Right lobe of liver (tissue), 6 donors: ENCODE data around the gene TAF13. TPM values are rescaled to one million over a fixed set of nuclear protein-coding genes. Genes with fewer than 3 reads are reported as not detected.
A peak's percentile ranks its signal among the peaks of the same experiment; 100 is the strongest.
"Not testable (repeated sequence)": the region's sequence is repeated elsewhere in the genome, so short reads cannot be mapped to it uniquely, and the experiment has no call there.

Experiments
- ATAC-seq, 4 donors: fragments of 200-7000 bp; cut with Tn5 transposase; one replicate each; pipeline ENCODE4 v1.9.1; 2020; ENCODE audit warnings: mild to moderate bottlenecking in 4 of 4, moderate library complexity in 4 of 4
- DNase-seq, 3 donors: peaks; one replicate each; pipeline ENCODE4 v3.0.0-alpha.2; 2020
- H3K27ac ChIP-seq, 3 donors: fragments of 200-600 bp; one replicate each; pipeline ENCODE4 v1.8.0; 2022
- H3K27me3 ChIP-seq, 2 donors: fragments of 200-600 bp; one replicate each; pipeline ENCODE4 v1.8.0; 2022
- H3K36me3 ChIP-seq, 4 donors: fragments of 200-600 bp; sonication (generic) in 1 of 4; one replicate each; pipeline versions ENCODE4 v1.5.1 to v1.8.0; 2017 to 2022; ENCODE audit warnings: control low read depth in 1 of 4
- H3K4me1 ChIP-seq, 4 donors: fragments of 200-600 bp; sonication (generic) in 1 of 4; one replicate each; pipeline versions ENCODE4 v1.5.1 to v1.8.0; 2017 to 2022; ENCODE audit warnings: control low read depth in 1 of 4
- H3K4me3 ChIP-seq, 3 donors: fragments of 200-600 bp; one replicate each; pipeline ENCODE4 v1.8.0; 2022
- H3K9me3 ChIP-seq, 4 donors: fragments of 200-600 bp; sonication (generic) in 1 of 4; one replicate each; pipeline versions ENCODE4 v1.5.1 to v1.8.0; 2017 to 2022; ENCODE audit warnings: control low read depth in 1 of 4
- POLR2A ChIP-seq: fragments of 450-650 bp; IDR thresholded peaks from one replicate; pipeline ENCODE4 v1.6.1; 2017; ENCODE audit warnings: antibody characterized with exemption, mild to moderate bottlenecking
- WGBS: methylation state at CpG from one replicate; pipeline ENCODE4 v1.1.6; 2018; ENCODE audit warnings: low coverage, low lambda C conversion rate; ENCODE audit not compliant: insufficient coverage; ENCODE audit errors: missing lambda C conversion rate; 5-methylcytosine and 5-hydroxymethylcytosine counted together
- intact Hi-C, 2 donors: fragments of 100-400 bp; cut with DNase I; formaldehyde crosslinking; loops; one replicate each; pipeline versions ENCODE4 v1.11.2 to v1.14.1; 2022
- total RNA-seq, 6 experiments: library from RNA; depleted of rRNA in 2 of 6; stranded (reverse); fragments of >200 nt in 2 of 6; fragmentation: NEBNext Ultra II Directional in 3 of 6; extraction: Animal tissue kit (Norgen Biotek cat#: 25700) in 3 of 6; gene quantifications; one replicate each; pipeline versions ENCODE4 v1.1.0 to v1.2.4, GENCODE V29; 2016 to 2023
- TF ChIP-seq, protein P1 (sequence below), 4 donors: fragments of 200-600 bp in 3 of 4; fragments of 450-650 bp in 1 of 4; IDR thresholded peaks; one replicate each; pipeline versions ENCODE4 v1.5.1 to v1.8.0; 2016 to 2022; ENCODE audit warnings: antibody characterized with exemption in 4 of 4, mild to moderate bottlenecking in 2 of 4
- donor health status: DM: no; HTN: yes; CAD: no.
- donor health status: DM: no; HTN: no; CAD: no.
- donor health status: DM: no; HTN: no; CAD: no.
- donor health status: DM: no; HTN: yes; CAD: no.
- donor health status: DM: no; HTN: yes; CAD: no.

TAF13 gene
- total RNA-seq, 6 experiments from 2014 or later = 19.2 to 41.1 (median 26.4) TPM

DNA sequence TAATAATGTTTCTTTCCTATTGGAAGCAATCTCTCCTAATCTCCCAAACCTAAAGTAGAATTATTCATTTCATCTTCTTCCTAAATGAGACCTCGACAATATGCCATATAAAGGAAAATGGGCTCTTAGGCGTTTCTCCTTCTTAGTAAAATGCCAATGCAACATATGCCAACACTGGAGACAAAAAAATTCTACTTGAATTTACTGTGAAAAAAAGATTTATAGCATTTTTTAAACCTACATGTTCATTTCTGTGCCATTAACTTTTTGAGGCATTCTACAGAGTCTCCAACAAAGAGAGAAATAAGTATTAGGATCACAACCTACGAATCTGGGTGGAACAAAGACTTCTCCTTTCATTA lies 35.2 kb downstream of the TAF13 start:
- WGBS = 38% methylated on average over 3 of the region's 3 CpGs
- H3K27ac ChIP-seq = no peak overlapping the region
- DNase-seq = no peak

DNA sequence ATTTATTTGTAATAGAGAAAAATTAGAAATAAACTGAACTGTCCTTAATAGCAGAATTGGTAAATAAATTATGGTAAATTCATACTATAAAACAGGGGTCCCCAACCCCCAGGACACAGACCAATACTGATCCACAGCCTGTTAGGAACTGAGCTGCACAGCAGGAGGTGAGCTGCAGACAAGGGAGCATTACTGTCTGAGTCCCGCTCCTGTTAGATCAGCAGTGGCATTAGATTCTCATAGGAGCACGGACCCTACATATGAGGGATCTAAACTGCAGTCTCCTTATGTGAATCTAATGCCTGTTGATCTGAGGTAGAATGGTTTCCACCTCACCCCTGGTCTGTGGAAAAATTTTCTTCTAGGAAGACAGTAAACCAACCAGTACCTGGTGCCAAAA lies 41.4 kb downstream of the TAF13 start:
- WGBS = no CpG with 5 or more reads among the region's 2 CpGs
- no peak overlapping the region for H3K27ac ChIP-seq
- H3K27me3 ChIP-seq = no peaks in the 10 kb centered on the region
- TF ChIP-seq, protein P1, sequence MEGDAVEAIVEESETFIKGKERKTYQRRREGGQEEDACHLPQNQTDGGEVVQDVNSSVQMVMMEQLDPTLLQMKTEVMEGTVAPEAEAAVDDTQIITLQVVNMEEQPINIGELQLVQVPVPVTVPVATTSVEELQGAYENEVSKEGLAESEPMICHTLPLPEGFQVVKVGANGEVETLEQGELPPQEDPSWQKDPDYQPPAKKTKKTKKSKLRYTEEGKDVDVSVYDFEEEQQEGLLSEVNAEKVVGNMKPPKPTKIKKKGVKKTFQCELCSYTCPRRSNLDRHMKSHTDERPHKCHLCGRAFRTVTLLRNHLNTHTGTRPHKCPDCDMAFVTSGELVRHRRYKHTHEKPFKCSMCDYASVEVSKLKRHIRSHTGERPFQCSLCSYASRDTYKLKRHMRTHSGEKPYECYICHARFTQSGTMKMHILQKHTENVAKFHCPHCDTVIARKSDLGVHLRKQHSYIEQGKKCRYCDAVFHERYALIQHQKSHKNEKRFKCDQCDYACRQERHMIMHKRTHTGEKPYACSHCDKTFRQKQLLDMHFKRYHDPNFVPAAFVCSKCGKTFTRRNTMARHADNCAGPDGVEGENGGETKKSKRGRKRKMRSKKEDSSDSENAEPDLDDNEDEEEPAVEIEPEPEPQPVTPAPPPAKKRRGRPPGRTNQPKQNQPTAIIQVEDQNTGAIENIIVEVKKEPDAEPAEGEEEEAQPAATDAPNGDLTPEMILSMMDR (IDR thresholded peaks at IDR 0.05) = no peak
- TF ChIP-seq POLR2A = no peak
- no peaks in the 10 kb centered on the region for H3K9me3 ChIP-seq
- DNase-seq (no peak), ATAC-seq (no peak)
- intact Hi-C loops = no loop called here
- no peaks in the 10 kb centered on the region for H3K4me1 ChIP-seq
- H3K4me3 ChIP-seq = no peak overlapping the region
- H3K36me3 ChIP-seq = no peaks in the 10 kb centered on the region

More for the DNA sequence above, 35.2 kb downstream of the TAF13 start:
- H3K9me3 ChIP-seq = no peaks in the 10 kb centered on the region
- H3K36me3 ChIP-seq = no peaks in the 10 kb centered on the region
- no peak for ATAC-seq
- H3K4me1 ChIP-seq = no peaks in the 10 kb centered on the region
- H3K4me3 ChIP-seq = peak overlapping the region; percentile 71 to 94 (median 91)
- H3K27me3 ChIP-seq = no peaks in the 10 kb centered on the region
- intact Hi-C loops = no loop called here
- TF ChIP-seq POLR2A = no peak
- TF ChIP-seq, protein P1 (IDR thresholded peaks at IDR 0.05) = no peak

DNA sequence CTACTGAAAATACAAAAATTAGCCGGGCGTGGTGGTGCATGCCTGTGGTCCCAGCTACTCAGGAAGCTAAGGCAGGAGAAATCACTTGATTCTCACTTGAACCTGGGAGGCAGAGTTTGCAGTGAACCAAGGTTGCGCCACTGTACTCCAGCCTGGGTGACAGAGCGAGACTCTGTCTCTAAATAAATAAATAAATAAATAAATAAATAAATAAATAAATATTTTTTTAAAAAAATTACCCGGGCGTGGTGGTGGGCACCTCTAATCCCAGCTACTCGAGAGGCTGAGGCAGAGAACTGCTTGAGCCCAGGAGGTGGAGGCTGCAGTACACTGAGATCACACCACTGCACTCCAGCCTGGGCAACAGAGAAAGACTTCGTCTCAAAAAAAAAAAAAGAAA lies 46.3 kb downstream of the TAF13 start:
- H3K27me3 ChIP-seq, H3K4me1 ChIP-seq, intact Hi-C loops, H3K4me3 ChIP-seq, H3K9me3 ChIP-seq, H3K36me3 ChIP-seq, H3K27ac ChIP-seq, DNase-seq, ATAC-seq: not testable (repeated sequence)
- WGBS = 89% methylated on average over 5 of the region's 8 CpGs

DNA sequence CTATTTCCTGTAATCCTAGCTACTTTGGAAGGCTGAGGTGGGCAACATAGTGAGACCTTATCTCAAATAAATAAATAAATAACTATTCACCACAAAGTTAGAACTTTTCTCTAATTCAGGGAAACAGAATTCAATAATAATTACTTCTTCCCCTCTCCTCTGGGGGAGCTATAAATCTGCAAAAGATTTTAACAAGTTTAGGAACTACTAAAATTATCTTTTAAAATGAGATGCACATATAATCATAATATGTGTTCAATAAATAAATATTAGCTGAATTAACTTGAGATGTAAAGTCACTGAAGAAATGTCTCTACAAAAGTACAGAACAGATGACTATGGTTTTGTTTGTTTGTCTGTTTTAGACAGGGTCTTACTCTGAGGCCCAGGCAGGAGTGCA lies 48.0 kb downstream of the TAF13 start:
- TF ChIP-seq POLR2A = no peak
- TF ChIP-seq, protein P1 (IDR thresholded peaks at IDR 0.05) = peak in 3 of 4 donors; percentile 17 to 23 (median 20)
- intact Hi-C loops = no loop called here
- Histone ChIP-seq H3K27me3 (no peaks in the 10 kb centered on the region), H3K27ac (no peak overlapping the region), H3K4me3 (no peak overlapping the region), H3K36me3 (no peaks in the 10 kb centered on the region), H3K9me3 (no peaks in the 10 kb centered on the region), H3K4me1 (no peaks in the 10 kb centered on the region)
- no peak for DNase-seq
- no peak for ATAC-seq

DNA sequence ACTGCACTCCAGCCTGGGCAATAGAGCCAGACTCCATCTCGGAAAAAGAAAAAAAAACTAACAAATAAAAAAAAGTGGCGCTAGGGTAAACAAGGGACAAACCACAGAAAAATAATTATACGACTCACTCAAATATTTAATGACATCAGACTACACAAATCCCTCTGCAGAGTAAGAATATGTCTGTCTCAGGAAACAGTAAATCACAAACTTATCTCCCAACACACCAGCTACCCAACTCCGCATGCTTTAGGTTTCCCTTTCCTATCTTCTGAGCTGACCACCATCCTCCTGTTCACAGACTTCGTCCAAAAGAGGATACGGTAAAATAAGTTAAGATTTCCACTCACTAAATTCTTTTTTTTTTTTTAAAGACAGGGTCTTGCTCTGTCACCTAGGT lies 50.1 kb downstream of the TAF13 start:
- Histone ChIP-seq H3K4me1 (no peaks in the 10 kb centered on the region), H3K27me3 (no peaks in the 10 kb centered on the region), H3K27ac (no peak overlapping the region), H3K9me3 (no peaks in the 10 kb centered on the region), H3K4me3 (no peak overlapping the region), H3K36me3 (peaks cover 0 to 4% (median 0%) of the 10 kb centered on the region in 4 donors)
- WGBS = 79% methylated on average over 6 of the region's 6 CpGs
- ATAC-seq = no peak
- intact Hi-C loops = no loop called here
- no peak for DNase-seq
- TF ChIP-seq POLR2A = no peak
- TF ChIP-seq, protein P1 (IDR thresholded peaks at IDR 0.05) = no peak
